Measurements from ENCODE around the gene SIRPA.
A peak's percentile ranks its signal among the peaks of the same experiment; 100 is the strongest.

Gene SIRPA

DNA sequence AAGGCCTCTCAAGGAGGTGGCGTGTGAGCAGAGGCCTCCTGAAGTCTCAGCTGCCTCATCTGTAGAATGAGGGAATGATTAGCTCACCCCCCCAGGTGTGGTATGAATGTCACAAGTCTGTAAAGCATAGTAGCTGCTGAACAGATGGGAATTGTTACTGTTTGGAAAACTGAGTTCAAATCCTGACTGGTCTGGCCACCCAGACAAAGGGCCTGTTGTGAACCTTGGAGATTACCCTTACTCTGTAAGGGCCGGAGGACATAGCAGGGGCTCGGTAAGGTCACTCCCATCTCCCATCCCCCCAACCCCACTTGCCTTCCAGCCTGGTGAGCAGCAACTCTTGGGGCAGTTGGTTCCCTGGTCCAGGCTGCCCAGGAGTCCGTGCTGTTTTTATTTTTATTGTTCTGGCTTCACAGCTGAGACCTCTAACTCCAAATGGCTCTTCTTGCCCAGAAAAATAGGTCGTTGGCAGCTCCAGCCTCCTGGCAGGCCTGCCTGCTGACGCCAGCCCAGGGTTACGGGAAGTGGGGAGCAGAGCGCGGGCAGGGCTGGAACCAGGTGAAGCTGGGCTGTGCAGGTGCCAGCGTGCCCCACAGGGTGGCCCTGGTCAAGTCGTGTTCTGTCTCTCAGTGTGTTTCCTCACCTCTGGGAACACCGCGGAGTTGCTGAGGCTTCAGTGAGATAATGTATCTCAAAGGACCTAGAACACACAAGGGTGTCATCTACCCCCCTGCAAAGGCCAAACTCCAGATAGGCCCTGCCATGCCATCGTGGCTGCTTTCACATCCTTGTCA is 4.5 kb upstream of the SIRPA start:
- DNase-seq = no peak

- DNase-seq = peak in 1 of 2 experiments; percentile 29
Measured at GRCh38 chr20:1891263-1892118, 3.7 kb upstream of the SIRPA start.

DNA sequence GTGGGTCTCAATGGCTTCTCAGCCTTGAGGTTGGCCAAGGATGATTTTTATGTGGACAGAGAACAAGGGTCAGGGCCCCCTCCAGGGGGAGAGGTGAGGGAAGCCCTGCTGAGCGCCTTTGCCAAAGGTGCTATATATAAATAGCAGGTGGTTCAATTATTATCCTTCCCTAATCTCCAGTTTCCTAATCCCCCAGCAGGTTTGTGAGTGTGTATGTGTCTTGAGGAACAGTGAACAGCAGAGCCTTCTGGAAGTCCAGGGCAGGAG is 3.2 kb upstream of the SIRPA start:
- DNase-seq = no peak

GRCh38 chr20:1893721-1894470 is 1.3 kb upstream of the SIRPA start:
- no peak for DNase-seq

DNA sequence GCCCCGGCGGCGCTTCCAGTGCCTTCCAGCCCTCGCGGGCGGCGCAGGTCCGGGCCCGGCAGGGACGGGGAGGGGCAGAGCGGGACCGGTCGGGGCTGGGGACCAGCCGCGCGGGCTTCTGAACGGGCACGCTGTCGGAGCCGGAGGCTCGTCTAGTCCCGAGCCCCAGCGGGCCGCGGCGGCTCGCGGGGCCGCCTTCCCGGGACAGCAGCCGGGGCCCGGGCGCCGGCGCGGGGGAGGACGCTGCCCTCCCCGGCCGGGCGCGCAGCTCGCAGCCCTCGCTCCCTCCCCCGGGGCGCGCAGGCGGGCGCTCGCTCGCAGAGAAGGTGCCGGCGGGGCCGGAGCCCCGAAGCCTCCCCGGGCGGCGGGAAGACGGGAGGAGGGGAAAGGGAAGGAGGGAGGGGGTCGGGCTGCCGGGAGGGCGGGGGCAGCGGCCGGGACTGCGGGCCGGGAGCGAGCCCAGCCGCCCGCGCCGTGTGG is 696 bp upstream of the SIRPA start:
- peak in 1 of 2 experiments; percentile 50 for DNase-seq

- no peak for DNase-seq
Measured at GRCh38 chr20:1895674-1896483, 672 bp downstream of the SIRPA start.

GRCh38 chr20:1896484-1897258 is 1.5 kb downstream of the SIRPA start:
- DNase-seq = no peak

DNA sequence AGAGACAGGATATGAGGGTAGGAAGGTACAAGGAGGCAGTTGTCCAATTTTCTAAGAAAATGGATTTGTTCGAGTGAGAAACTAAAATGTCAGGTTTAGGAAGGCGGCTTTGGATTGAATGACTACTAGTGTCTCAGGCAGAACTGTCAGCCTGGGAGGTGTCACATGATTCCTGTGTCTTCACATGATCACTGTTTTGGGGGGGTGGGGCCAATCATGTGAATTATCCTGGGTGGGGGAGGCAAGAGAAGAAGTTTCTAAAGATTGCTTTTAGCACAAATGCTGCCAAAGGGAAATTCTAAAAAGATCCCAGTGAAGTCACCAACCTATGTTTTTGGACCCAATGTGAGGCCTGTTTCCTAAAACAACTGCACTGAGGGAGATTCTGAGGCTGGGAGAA is 2.3 kb downstream of the SIRPA start:
- DNase-seq = no peak

DNA sequence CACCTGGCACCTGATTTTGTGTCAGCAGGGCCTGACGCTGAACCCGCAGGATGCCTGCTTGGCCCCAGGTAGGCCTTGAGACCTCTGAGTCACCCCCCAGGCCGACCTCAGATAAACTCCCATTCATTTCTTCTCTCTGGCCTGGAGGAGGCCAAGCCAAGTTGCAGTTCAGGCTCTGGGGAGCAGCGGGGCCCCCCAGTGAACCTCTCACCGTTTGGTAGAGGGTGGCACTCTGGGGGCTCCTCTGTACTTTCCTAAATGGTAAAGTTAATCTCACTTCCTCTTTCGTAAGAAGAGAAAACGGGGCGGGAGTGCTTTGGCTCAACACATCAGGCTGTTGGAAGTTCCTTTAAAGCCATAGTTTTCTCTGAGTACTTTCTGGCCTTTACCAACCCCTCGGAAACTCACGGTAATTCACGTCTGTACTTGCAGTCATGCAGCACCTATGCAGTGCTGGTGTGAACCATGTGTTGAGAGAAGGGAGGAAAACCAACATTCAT is 2.8 kb downstream of the SIRPA start:
- DNase-seq = no peak

GRCh38 chr20:1898482-1899240 is 3.5 kb downstream of the SIRPA start:
- no peak for DNase-seq

DNA sequence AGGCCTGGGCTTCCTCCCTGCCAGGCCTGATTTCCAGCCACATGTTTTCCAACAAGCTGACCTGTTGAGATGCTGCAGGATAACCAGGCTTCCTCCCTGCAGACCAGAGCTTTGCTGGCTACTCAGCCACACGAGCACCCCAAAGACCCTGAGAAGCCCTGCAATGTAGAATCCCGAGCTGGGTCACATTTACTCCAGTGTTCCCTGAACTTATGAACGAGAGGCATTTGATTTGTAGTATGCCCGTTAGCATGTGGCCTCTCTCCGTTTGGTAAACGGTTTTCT is 4.0 kb downstream of the SIRPA start:
- no peak for DNase-seq

- DNase-seq = peak in 1 of 2 experiments; percentile 41
Measured at GRCh38 chr20:1900321-1900801, 5.2 kb downstream of the SIRPA start.

- DNase-seq = no peak
Measured at GRCh38 chr20:1901704-1902103, 6.5 kb downstream of the SIRPA start.

GRCh38 chr20:1902188-1902587 is 7.0 kb downstream of the SIRPA start:
- no peak for DNase-seq

DNA sequence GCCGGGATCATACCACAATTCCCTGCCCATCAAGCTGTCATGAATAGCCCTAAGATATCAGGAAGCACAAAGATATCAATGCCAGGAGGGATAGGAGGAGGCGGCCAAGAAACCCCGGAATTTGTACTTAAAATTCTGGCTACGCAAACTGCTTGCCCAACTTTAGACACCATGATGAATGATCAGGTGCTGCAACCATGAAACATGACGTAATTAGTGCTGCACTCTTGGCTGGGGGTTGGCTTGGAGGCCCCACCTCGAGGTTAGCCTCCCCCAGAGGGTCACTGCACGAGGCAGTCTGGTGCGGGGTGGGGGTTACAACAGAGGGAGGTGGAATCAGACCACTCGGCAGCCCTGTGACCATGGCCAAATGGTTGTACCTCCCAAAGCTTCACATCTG is 8.9 kb downstream of the SIRPA start:
- DNase-seq = no peak

DNA sequence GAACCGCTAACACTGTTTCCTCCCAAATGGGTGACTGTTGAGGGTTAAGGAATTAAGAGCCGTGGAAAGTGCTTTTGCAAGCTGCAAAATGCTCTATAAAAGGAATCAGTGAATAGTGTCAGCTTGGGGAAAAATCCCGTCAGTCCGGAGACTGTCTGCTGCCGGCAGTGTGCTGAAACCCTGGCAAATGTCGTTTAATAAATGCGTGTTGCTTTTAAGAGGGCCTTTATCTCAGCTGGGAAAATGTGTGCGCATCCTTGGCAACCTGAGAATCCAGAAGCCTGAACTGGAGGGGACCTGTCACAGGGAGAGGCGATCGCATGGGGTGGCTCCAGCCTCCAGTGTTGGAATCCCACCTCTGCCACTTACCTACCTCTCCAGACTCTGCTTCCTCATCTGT is 9.8 kb downstream of the SIRPA start:
- no peak for DNase-seq

GRCh38 chr20:1905693-1906092 is 10.5 kb downstream of the SIRPA start:
- DNase-seq = no peak

GRCh38 chr20:1906361-1907051 is 11.3 kb downstream of the SIRPA start:
- DNase-seq = no peak

DNA sequence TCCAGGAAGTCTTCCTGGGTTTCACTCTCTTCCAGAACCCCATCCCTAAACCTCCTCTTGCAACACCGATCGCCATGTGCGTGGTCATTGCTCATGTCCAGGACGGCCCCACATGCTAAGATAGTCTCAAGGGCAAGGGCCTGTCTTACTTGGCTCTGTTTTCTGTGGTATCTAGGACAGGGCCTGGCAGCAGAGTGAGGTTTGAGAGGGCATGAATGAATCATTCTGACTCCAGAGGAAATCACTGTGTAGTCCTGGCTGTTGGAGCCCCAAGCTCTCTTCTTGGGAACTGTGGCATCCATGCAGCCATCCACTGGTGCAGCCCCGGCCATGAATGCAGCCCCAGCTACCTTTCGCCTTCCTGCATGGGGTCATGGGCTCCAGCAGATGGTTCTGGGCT is 12.4 kb downstream of the SIRPA start:
- DNase-seq = no peak

DNA sequence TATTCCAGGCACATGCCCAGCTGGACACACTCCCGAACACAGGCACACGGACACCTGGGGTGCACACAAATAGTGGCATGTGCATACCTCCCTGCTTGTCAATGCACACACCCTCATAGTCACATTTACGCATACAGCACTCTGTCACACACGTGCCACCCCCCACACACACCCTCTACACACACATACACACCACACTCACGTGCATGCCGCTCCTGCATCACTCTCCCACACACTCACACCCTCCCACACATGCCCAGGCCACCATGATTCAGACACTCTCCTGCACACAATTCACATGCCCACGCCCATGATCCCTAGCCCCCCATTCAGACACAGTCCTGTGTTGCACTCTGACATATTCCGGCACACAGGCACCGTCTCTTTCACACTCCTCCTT is 13.0 kb downstream of the SIRPA start:
- DNase-seq = no peak
